Heart left ventricle (tissue), 16 donors: ENCODE results near the gene NAALADL2. TPM values are rescaled to one million over a fixed set of nuclear protein-coding genes. Genes with fewer than 3 reads are reported as not detected.

Experiments used
- ATAC-seq, 4 donors: fragments of 200-7000 bp; cut with Tn5 transposase; one replicate each; pipeline ENCODE4 v1.9.1; 2020 to 2022; ENCODE audit warnings: moderate library complexity in 4 of 4, mild to moderate bottlenecking in 3 of 4, moderate number of reproducible peaks in 1 of 4
- DNase-seq, 5 donors: peaks; one replicate each; pipeline ENCODE4 v3.0.0-alpha.2; 2020
- H3K27ac ChIP-seq, 12 donors: fragments of 200-600 bp; sonication (generic) in 4 of 12; one replicate each; pipeline versions ENCODE4 v1.5.0 to v1.8.0; 2016 to 2022; ENCODE audit warnings: mild to moderate bottlenecking in 2 of 12
- H3K27me3 ChIP-seq, 9 donors: fragments of 200-600 bp; sonication (generic) in 2 of 9; one replicate each; pipeline versions ENCODE4 v1.5.1 to v1.8.0; 2016 to 2022; ENCODE audit warnings: mild to moderate bottlenecking in 3 of 9
- H3K36me3 ChIP-seq, 9 donors: fragments of 200-600 bp; sonication (generic) in 2 of 9; one replicate each; pipeline versions ENCODE4 v1.5.0 to v1.8.0; 2018 to 2022; ENCODE audit warnings: mild to moderate bottlenecking in 2 of 9
- H3K4me1 ChIP-seq, 12 donors: fragments of 200-600 bp; sonication (generic) in 4 of 12; one replicate each; pipeline versions ENCODE4 v1.5.0 to v1.8.0; 2016 to 2022; ENCODE audit warnings: mild to moderate bottlenecking in 3 of 12
- H3K4me3 ChIP-seq, 12 donors: fragments of 200-600 bp; sonication (generic) in 4 of 12; one replicate each; pipeline versions ENCODE4 v1.5.0 to v1.8.0; 2017 to 2022; ENCODE audit warnings: mild to moderate bottlenecking in 9 of 12, moderate library complexity in 4 of 12
- H3K9me3 ChIP-seq, 12 donors: fragments of 200-600 bp; sonication (generic) in 4 of 12; one replicate each; pipeline versions ENCODE4 v1.5.0 to v1.8.0; 2016 to 2022; ENCODE audit warnings: mild to moderate bottlenecking in 1 of 12
- POLR2A ChIP-seq, 2 donors: fragments of 450-650 bp; IDR thresholded peaks; one replicate each; pipeline ENCODE4 v1.6.1; 2017; ENCODE audit warnings: antibody characterized with exemption in 2 of 2, mild to moderate bottlenecking in 2 of 2, moderate library complexity in 2 of 2
- WGBS, 4 donors: extraction: QIAGEN DNeasy Blood & Tissue Kit in 2 of 4; methylation state at CpG; one replicate each; pipeline versions ENCODE4 v1.1.5 to v1.1.7; 2013 to 2018; 5-methylcytosine and 5-hydroxymethylcytosine counted together
- intact Hi-C, 10 donors: fragments of 100-400 bp; cut with DNase I; formaldehyde crosslinking; loops; one replicate each; pipeline versions ENCODE4 v1.11.1 to v1.14.2; 2022
- polyA plus RNA-seq, 2 donors: library from polyadenylated mRNA; stranded (reverse); fragments of 200-250 nt; gene quantifications; one replicate each; pipeline ENCODE4 v1.2.3, GENCODE V29; 2013
- total RNA-seq, 9 donors: library from RNA; depleted of rRNA in 2 of 9; stranded (reverse); fragments of >200 nt in 2 of 9; fragmentation: NEBNext Ultra II Directional in 3 of 9; extraction: Animal tissue kit (Norgen Biotek cat#: 25700) in 3 of 9; gene quantifications; one replicate each; pipeline versions ENCODE4 v1.1.0 to v1.2.4, GENCODE V29; 2016 to 2023
- TF ChIP-seq, protein P1 (sequence below), 12 donors: fragments of 200-600 bp; sonication (generic) in 4 of 12; IDR thresholded peaks; one replicate each; pipeline versions ENCODE4 v1.5.0 to v1.8.0; 2018 to 2022; ENCODE audit warnings: antibody characterized with exemption in 12 of 12, mild to moderate bottlenecking in 5 of 12
- donor health status: ischemic (EF 13 %, LVEDD 7.1; RV severe dilation, severe dysfunction).
- donor health status: healthy with polysubstance abuse.
- donor health status: DM: no; HTN: yes; CAD: no.
- donor health status: DM: no; HTN: no; CAD: no.
- donor health status: ischemic (EF 25% LVEDD 6.9; RV normal size, moderate dysfunction).
- donor health status: ischemic (EF 25% LVEDD 5.7; RV mildly dilated, moderate dysfunction).
- donor health status: healthy.
- donor health status: DM: yes; HTN: yes; CAD: no.
- donor health status: ischemic (EF 35%, LVEDD 5.7; RV mildly dilated, moderate dysfunction).
- donor health status: nonischemic (EF 11% LVEDD 7.7; RV severe dilation, severe dysfunction).
- donor health status: DM: yes; HTN: yes; CAD: no.
- donor health status: PGD.
- donor health status: ischemic (EF 29% LVEDD 5.4; RV normal size, mild dysfunction).
- donor health status: nonischemic (EF 23%, LVEDD 6.1; RV moderate dilation, normal function).

NAALADL2 gene
- total and polyA plus RNA-seq, 11 donors, result 0.23 to 8.5 (median 3.0) TPM

DNA sequence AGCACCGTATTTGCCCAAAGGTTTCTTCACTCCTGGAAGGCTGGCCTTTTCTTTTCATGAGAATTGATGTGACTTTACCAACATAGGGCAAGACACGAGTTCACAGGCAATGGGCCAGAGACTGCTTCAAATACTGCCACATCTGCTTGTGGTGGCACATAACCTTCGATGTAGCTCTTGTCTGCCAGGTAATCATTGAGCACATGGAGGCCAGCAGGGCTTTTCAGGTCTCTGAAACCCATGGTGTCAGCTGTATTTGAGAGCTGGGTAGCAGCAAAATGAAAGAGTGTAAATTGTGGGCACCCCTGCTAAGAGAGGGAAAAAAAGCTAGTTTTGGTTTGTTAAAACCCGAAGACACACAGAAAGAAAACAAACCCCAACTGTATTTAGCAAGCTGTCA lies 200.7 kb downstream of the NAALADL2 start:
- Histone ChIP-seq H3K27me3 (no peaks in the 10 kb centered on the region), H3K36me3 (no peaks in the 10 kb centered on the region), H3K4me1 (no peaks in the 10 kb centered on the region), H3K27ac (no peak overlapping the region), H3K4me3 (no peak overlapping the region), H3K9me3 (peaks cover 0 to 8% (median 0%) of the 10 kb centered on the region in 12 donors)
- DNase-seq (no peak), ATAC-seq (no peak)
- intact Hi-C loops, result no loop called here
- TF ChIP-seq, protein P1, sequence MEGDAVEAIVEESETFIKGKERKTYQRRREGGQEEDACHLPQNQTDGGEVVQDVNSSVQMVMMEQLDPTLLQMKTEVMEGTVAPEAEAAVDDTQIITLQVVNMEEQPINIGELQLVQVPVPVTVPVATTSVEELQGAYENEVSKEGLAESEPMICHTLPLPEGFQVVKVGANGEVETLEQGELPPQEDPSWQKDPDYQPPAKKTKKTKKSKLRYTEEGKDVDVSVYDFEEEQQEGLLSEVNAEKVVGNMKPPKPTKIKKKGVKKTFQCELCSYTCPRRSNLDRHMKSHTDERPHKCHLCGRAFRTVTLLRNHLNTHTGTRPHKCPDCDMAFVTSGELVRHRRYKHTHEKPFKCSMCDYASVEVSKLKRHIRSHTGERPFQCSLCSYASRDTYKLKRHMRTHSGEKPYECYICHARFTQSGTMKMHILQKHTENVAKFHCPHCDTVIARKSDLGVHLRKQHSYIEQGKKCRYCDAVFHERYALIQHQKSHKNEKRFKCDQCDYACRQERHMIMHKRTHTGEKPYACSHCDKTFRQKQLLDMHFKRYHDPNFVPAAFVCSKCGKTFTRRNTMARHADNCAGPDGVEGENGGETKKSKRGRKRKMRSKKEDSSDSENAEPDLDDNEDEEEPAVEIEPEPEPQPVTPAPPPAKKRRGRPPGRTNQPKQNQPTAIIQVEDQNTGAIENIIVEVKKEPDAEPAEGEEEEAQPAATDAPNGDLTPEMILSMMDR (IDR thresholded peaks at IDR 0.05), result no peak
- WGBS, 4 donors, result 74 to 86% (median 77%) methylated on average over 4 of the region's 4 CpGs

DNA sequence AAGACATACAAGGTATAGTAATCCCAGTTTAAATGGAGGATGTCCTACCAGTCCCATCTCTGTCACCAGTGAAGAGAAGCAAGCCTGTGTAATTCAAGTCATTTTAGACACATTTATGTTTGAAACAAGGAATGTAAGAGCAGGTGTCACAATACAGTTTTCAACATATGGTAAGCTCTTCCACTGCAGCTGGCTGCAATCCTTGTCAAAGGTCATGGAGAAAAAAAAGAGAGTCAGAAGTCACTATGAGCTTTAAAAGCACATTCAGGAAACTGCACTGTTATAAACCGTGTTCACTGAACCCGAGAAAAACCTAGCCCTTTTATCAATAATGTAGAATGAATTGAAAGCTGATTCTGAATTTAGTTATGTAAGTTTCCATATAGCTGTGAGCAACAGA lies 206.4 kb downstream of the NAALADL2 start:
- Histone ChIP-seq H3K4me3 (no peak overlapping the region), H3K27ac (no peak overlapping the region), H3K27me3 (no peaks in the 10 kb centered on the region), H3K4me1 (no peaks in the 10 kb centered on the region), H3K36me3 (no peaks in the 10 kb centered on the region), H3K9me3 (peaks cover 0 to 11% (median 0%) of the 10 kb centered on the region in 12 donors)
- TF ChIP-seq POLR2A (IDR thresholded peaks at IDR 0.05), result no peak
- TF ChIP-seq, protein P1 (IDR thresholded peaks at IDR 0.05), result no peak
- 61 to 79% (median 67%) methylated on average over 2 of the region's 2 CpGs for WGBS, 4 donors
- DNase-seq (no peak), ATAC-seq (no peak)
- intact Hi-C loops, result no loop called here

DNA sequence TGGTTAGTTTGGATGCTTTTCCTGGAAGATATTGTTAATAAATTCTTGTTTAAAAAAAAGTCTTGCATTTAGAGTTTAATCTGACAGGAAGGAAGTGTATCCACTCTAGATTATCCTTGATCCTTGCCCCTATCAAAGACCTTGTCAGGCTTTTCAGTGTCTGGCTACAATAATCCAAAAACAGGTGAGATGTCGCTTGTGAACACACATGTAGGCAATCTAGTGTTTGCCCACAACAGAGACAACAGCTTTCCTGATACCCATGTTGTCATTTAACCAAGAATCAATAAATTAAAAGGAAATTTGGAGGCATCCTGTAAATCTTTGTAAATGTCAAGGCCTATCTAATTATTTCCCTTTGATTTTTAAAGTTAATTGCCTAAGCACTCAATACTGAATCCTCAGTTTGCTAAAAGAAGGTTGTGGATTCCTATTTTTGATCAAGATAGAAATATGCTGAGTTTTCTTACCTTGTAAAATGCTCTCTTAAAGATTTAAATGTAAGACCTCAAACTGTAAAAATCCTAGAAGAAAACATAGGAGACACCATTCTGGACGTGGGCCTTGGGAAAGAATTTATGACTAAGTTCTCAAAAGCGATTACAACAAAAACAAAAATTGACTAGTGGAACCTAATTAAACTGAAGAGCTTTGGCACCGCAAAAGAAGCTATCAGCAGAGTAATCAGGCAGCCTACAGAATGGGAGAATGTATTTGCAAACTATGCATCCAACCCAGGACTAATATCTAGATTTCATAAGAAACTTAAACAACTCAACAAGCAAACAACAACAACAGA lies 207.7 kb downstream of the NAALADL2 start:
- no peaks in the 10 kb centered on the region for H3K36me3 ChIP-seq
- WGBS, 4 donors, result 80 to 87% (median 85%) methylated on average over 4 of the region's 4 CpGs
- no peak overlapping the region for H3K27ac ChIP-seq
- H3K4me3 ChIP-seq, result no peak overlapping the region
- no peaks in the 10 kb centered on the region for H3K27me3 ChIP-seq
- H3K4me1 ChIP-seq, result no peaks in the 10 kb centered on the region
- DNase-seq (no peak), ATAC-seq (no peak)
- TF ChIP-seq POLR2A (IDR thresholded peaks at IDR 0.05), result no peak
- TF ChIP-seq, protein P1 (IDR thresholded peaks at IDR 0.05), result no peak
- intact Hi-C loops, result no loop called here
- peaks cover 0 to 11% (median 0%) of the 10 kb centered on the region in 12 donors for H3K9me3 ChIP-seq

DNA sequence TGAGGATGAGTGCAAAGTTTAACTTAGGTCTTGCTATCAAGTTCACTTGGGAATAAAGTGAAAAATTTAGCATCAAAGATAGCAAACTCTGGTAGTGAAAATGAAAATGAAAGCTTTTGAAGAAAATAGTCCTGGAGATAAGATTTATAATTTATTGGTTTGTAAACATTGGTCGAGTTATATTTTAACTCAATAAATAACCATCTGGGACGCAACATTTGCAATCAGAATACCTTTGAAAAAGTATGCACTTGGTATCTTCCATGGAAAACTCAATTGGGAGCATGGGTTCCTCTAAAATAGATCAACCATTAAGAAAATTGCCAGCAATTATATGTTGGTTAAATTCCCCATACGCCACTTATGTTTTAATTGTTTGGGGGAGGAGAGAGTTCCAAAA lies 209.5 kb downstream of the NAALADL2 start:
- intact Hi-C loops, result no loop called here
- Histone ChIP-seq H3K27ac (no peak overlapping the region), H3K27me3 (no peaks in the 10 kb centered on the region), H3K9me3 (peaks cover 0 to 11% (median 0%) of the 10 kb centered on the region in 12 donors), H3K4me1 (no peaks in the 10 kb centered on the region), H3K36me3 (no peaks in the 10 kb centered on the region), H3K4me3 (no peak overlapping the region)
- no peak for DNase-seq
- no peak for TF ChIP-seq POLR2A (IDR thresholded peaks at IDR 0.05)
- TF ChIP-seq, protein P1 (IDR thresholded peaks at IDR 0.05), result no peak
- 86 to 93% (median 92%) methylated on average over 3 of the region's 3 CpGs for WGBS, 4 donors
- no peak for ATAC-seq
